Measurements from ENCODE around the gene VWA8.
"Not testable (repeated sequence)": the region's sequence is repeated elsewhere in the genome, so short reads cannot be mapped to it uniquely, and the experiment has no call there.

Gene VWA8

GRCh38 chr13:41895478-41895877, 65.4 kb downstream of the VWA8 start:
- Histone ChIP-seq H3K27ac (no peak overlapping the region), H3K27me3 (replicated peaks) (no peaks in the 10 kb centered on the region), H3K36me3 (replicated peaks) (no peaks in the 10 kb centered on the region), H3K4me3 (ENCODE audit: low read depth, low read length) (no peak overlapping the region)
- DNase-seq, result no peak
- in situ Hi-C loops (cut with HindIII; ENCODE audit: low pct_ligation_motif_present, low sequenced_read_pairs), result no loop called here
- no peak for TF ChIP-seq CTCF (IDR thresholded peaks at IDR 0.05; ENCODE audit: low read depth, low read length, missing control alignments)

GRCh38 chr13:41891119-41891518, 69.8 kb downstream of the VWA8 start:
- Histone ChIP-seq H3K36me3 (replicated peaks) (no peaks in the 10 kb centered on the region), H3K27ac (no peak overlapping the region), H3K4me3 (ENCODE audit: low read depth, low read length) (no peak overlapping the region), H3K27me3 (replicated peaks) (no peaks in the 10 kb centered on the region)
- in situ Hi-C loops (cut with HindIII; ENCODE audit: low pct_ligation_motif_present, low sequenced_read_pairs), result no loop called here
- no peak for TF ChIP-seq CTCF (IDR thresholded peaks at IDR 0.05; ENCODE audit: low read depth, low read length, missing control alignments)
- DNase-seq, result no peak

- Histone ChIP-seq H3K36me3 (replicated peaks) (no peaks in the 10 kb centered on the region), H3K4me3 (ENCODE audit: low read depth, low read length) (no peak overlapping the region), H3K27me3 (replicated peaks) (no peaks in the 10 kb centered on the region), H3K27ac (no peak overlapping the region)
- no peak for DNase-seq
- no peak for TF ChIP-seq CTCF (IDR thresholded peaks at IDR 0.05; ENCODE audit: low read depth, low read length, missing control alignments)
- in situ Hi-C loops (cut with HindIII; ENCODE audit: low pct_ligation_motif_present, low sequenced_read_pairs), result no loop called here
Measured at GRCh38 chr13:41883147-41883546, 77.8 kb downstream of the VWA8 start.

GRCh38 chr13:41881890-41882289, 79.0 kb downstream of the VWA8 start:
- H3K36me3 ChIP-seq (replicated peaks); H3K4me3 ChIP-seq (ENCODE audit: low read depth, low read length); DNase-seq; H3K27ac ChIP-seq; in situ Hi-C loops (cut with HindIII; ENCODE audit: low pct_ligation_motif_present, low sequenced_read_pairs); H3K27me3 ChIP-seq (replicated peaks): not testable (repeated sequence)

GRCh38 chr13:41880966-41881365, 79.9 kb downstream of the VWA8 start:
- no peak overlapping the region for H3K4me3 ChIP-seq (ENCODE audit: low read depth, low read length)
- H3K27ac ChIP-seq, result no peak overlapping the region
- no peak for DNase-seq
- H3K27me3 ChIP-seq (replicated peaks), result no peaks in the 10 kb centered on the region
- TF ChIP-seq CTCF (IDR thresholded peaks at IDR 0.05; ENCODE audit: low read depth, low read length, missing control alignments), result no peak
- H3K36me3 ChIP-seq (replicated peaks), result no peaks in the 10 kb centered on the region
- in situ Hi-C loops (cut with HindIII; ENCODE audit: low pct_ligation_motif_present, low sequenced_read_pairs), result no loop called here

- peaks cover 3% of the 10 kb centered on the region for H3K36me3 ChIP-seq (replicated peaks)
- DNase-seq, result no peak
- H3K27me3 ChIP-seq (replicated peaks), result no peaks in the 10 kb centered on the region
- no peak for TF ChIP-seq CTCF (IDR thresholded peaks at IDR 0.05; ENCODE audit: low read depth, low read length, missing control alignments)
- no peak overlapping the region for H3K4me3 ChIP-seq (ENCODE audit: low read depth, low read length)
- in situ Hi-C loops (cut with HindIII; ENCODE audit: low pct_ligation_motif_present, low sequenced_read_pairs), result no loop called here
- H3K27ac ChIP-seq, result no peak overlapping the region
Measured at GRCh38 chr13:41864658-41865057, 96.3 kb downstream of the VWA8 start.

GRCh38 chr13:41862659-41863058, 98.2 kb downstream of the VWA8 start:
- H3K27me3 ChIP-seq (replicated peaks); H3K36me3 ChIP-seq (replicated peaks); H3K4me3 ChIP-seq (ENCODE audit: low read depth, low read length); DNase-seq; H3K27ac ChIP-seq; in situ Hi-C loops (cut with HindIII; ENCODE audit: low pct_ligation_motif_present, low sequenced_read_pairs): not testable (repeated sequence)
